ENCODE results near the gene NPEPL1.

GRCh38 chr20:58690396-58691135, 2.0 kb upstream of the NPEPL1 start:
- TF ChIP-seq, protein P1, sequence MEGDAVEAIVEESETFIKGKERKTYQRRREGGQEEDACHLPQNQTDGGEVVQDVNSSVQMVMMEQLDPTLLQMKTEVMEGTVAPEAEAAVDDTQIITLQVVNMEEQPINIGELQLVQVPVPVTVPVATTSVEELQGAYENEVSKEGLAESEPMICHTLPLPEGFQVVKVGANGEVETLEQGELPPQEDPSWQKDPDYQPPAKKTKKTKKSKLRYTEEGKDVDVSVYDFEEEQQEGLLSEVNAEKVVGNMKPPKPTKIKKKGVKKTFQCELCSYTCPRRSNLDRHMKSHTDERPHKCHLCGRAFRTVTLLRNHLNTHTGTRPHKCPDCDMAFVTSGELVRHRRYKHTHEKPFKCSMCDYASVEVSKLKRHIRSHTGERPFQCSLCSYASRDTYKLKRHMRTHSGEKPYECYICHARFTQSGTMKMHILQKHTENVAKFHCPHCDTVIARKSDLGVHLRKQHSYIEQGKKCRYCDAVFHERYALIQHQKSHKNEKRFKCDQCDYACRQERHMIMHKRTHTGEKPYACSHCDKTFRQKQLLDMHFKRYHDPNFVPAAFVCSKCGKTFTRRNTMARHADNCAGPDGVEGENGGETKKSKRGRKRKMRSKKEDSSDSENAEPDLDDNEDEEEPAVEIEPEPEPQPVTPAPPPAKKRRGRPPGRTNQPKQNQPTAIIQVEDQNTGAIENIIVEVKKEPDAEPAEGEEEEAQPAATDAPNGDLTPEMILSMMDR (IDR thresholded peaks at IDR 0.05), result no peak
- TF ChIP-seq POLR2AphosphoS5 (IDR thresholded peaks at IDR 0.05) (peak in 1 of 2 donors; percentile 13), POLR2A (IDR thresholded peaks at IDR 0.05) (no peak)
